Measurements from ENCODE around the gene SAE1. TPM values are rescaled to one million over a fixed set of nuclear protein-coding genes. Genes with fewer than 3 reads are reported as not detected.

SAE1 gene
- total RNA-seq, 1 donor from 2014 or later: 137 TPM

GRCh38 chr19:47152632-47153031 lies 22.0 kb downstream of the SAE1 start:
- Mint-ChIP-seq H3K4me1 (peaks cover 56% of the 10 kb centered on the region), H3K9me3 (no peaks in the 10 kb centered on the region), H3K27me3 (ENCODE audit: low read depth) (no peaks in the 10 kb centered on the region), H3K4me3 (peak overlapping the region; percentile 42), H3K27ac (peak overlapping the region; percentile 93), H3K36me3 (peaks cover 29% of the 10 kb centered on the region)
- TF ChIP-seq CTCF (IDR thresholded peaks at IDR 0.05; ENCODE audit: unreplicated experiment): no peak
- DNase-seq (ENCODE audit: low spot score in 2 of 2, unreplicated experiment in 2 of 2): no peak

GRCh38 chr19:47153266-47153665 lies 22.6 kb downstream of the SAE1 start:
- Mint-ChIP-seq H3K36me3 (peaks cover 25% of the 10 kb centered on the region), H3K27me3 (ENCODE audit: low read depth) (no peaks in the 10 kb centered on the region), H3K27ac (peak overlapping the region; percentile 93), H3K4me3 (no peak overlapping the region), H3K4me1 (peaks cover 62% of the 10 kb centered on the region), H3K9me3 (no peaks in the 10 kb centered on the region)
- no peak for TF ChIP-seq CTCF (IDR thresholded peaks at IDR 0.05; ENCODE audit: unreplicated experiment)
- DNase-seq (ENCODE audit: low spot score in 2 of 2, unreplicated experiment in 2 of 2): no peak

GRCh38 chr19:47155148-47155547 lies 24.5 kb downstream of the SAE1 start:
- TF ChIP-seq CTCF (IDR thresholded peaks at IDR 0.05; ENCODE audit: unreplicated experiment): no peak
- peak overlapping the region; percentile 77 for H3K27ac Mint-ChIP-seq
- DNase-seq (ENCODE audit: low spot score in 2 of 2, unreplicated experiment in 2 of 2): no peak
- H3K27me3 Mint-ChIP-seq (ENCODE audit: low read depth): no peaks in the 10 kb centered on the region
- peaks cover 22% of the 10 kb centered on the region for H3K36me3 Mint-ChIP-seq
- no peaks in the 10 kb centered on the region for H3K9me3 Mint-ChIP-seq
- no peak overlapping the region for H3K4me3 Mint-ChIP-seq
- H3K4me1 Mint-ChIP-seq: peaks cover 66% of the 10 kb centered on the region

GRCh38 chr19:47156861-47157430 lies 26.3 kb downstream of the SAE1 start:
- Mint-ChIP-seq H3K9me3 (no peaks in the 10 kb centered on the region), H3K36me3 (peaks cover 16% of the 10 kb centered on the region), H3K4me3 (no peak overlapping the region), H3K4me1 (peaks cover 49% of the 10 kb centered on the region), H3K27ac (peak overlapping the region; percentile 94), H3K27me3 (ENCODE audit: low read depth) (no peaks in the 10 kb centered on the region)
- no peak for TF ChIP-seq CTCF (IDR thresholded peaks at IDR 0.05; ENCODE audit: unreplicated experiment)
- DNase-seq (ENCODE audit: low spot score in 2 of 2, unreplicated experiment in 2 of 2): no peak

GRCh38 chr19:47157431-47158321 lies 27.0 kb downstream of the SAE1 start:
- H3K4me3 Mint-ChIP-seq: no peak overlapping the region
- H3K27ac Mint-ChIP-seq: peak overlapping the region; percentile 94
- TF ChIP-seq CTCF (IDR thresholded peaks at IDR 0.05; ENCODE audit: unreplicated experiment): peak; percentile 21
- H3K9me3 Mint-ChIP-seq: no peaks in the 10 kb centered on the region
- peaks cover 16% of the 10 kb centered on the region for H3K36me3 Mint-ChIP-seq
- H3K27me3 Mint-ChIP-seq (ENCODE audit: low read depth): no peaks in the 10 kb centered on the region
- DNase-seq (ENCODE audit: low spot score in 2 of 2, unreplicated experiment in 2 of 2): no peak
- peaks cover 42% of the 10 kb centered on the region for H3K4me1 Mint-ChIP-seq

Measured in mesothelial cell of epicardium (in vitro differentiated cells).